BE2C (cell line): ENCODE data around the gene ZGPAT.

Source experiments
- DNase-seq: peaks from one replicate; pipeline ENCODE4 v3.0.0-alpha.2; 2020
- H3K27me3 ChIP-seq: fragments of 250-450 bp; sonication (Bioruptor Pico); 2 replicates; pipeline ENCODE4 v1.5.1; 2020; ENCODE audit warnings: mild to moderate bottlenecking
- H3K36me3 ChIP-seq: fragments of 250-450 bp; sonication (Bioruptor Pico); 2 replicates; pipeline ENCODE4 v1.5.1; 2020; ENCODE audit warnings: mild to moderate bottlenecking
- H3K4me1 ChIP-seq: fragments of 250-450 bp; sonication (Bioruptor Pico); 2 replicates; pipeline ENCODE4 v1.5.1; 2020
- H3K4me3 ChIP-seq: 2 replicates; pipeline ENCODE4 v1.5.1; 2011; ENCODE audit warnings: low read depth, low read length
- H3K9me3 ChIP-seq: fragments of 250-450 bp; sonication (Bioruptor Pico); 2 replicates; pipeline ENCODE4 v1.5.1; 2020
- CTCF ChIP-seq: IDR thresholded peaks from 2 replicates; pipeline ENCODE4 v1.5.1; 2012; ENCODE audit warnings: mild to moderate bottlenecking, low read depth, low read length

The ZGPAT gene

GRCh38 chr20:63755933-63756647, 48.3 kb downstream of the ZGPAT start:
- Histone ChIP-seq H3K36me3 (no peaks in the 10 kb centered on the region), H3K27me3 (no peaks in the 10 kb centered on the region), H3K9me3 (no peaks in the 10 kb centered on the region), H3K4me3 (no peak overlapping the region), H3K4me1 (peaks cover 3% of the 10 kb centered on the region)
- no peak for TF ChIP-seq CTCF
- no peak for DNase-seq

- no peak for DNase-seq
- no peaks in the 10 kb centered on the region for H3K36me3 ChIP-seq
- no peaks in the 10 kb centered on the region for H3K9me3 ChIP-seq
- H3K4me1 ChIP-seq, result no peaks in the 10 kb centered on the region
- TF ChIP-seq CTCF, result no peak
- H3K4me3 ChIP-seq, result no peak overlapping the region
- no peaks in the 10 kb centered on the region for H3K27me3 ChIP-seq
Measured at GRCh38 chr20:63756648-63756991, 48.8 kb downstream of the ZGPAT start.

- no peak overlapping the region for H3K4me3 ChIP-seq
- no peaks in the 10 kb centered on the region for H3K27me3 ChIP-seq
- TF ChIP-seq CTCF, result no peak
- H3K36me3 ChIP-seq, result no peaks in the 10 kb centered on the region
- no peak for DNase-seq
- H3K4me1 ChIP-seq, result no peaks in the 10 kb centered on the region
- H3K9me3 ChIP-seq, result no peaks in the 10 kb centered on the region
Measured at GRCh38 chr20:63758152-63758551, 50.3 kb downstream of the ZGPAT start.

- no peaks in the 10 kb centered on the region for H3K4me1 ChIP-seq
- no peaks in the 10 kb centered on the region for H3K9me3 ChIP-seq
- H3K4me3 ChIP-seq, result no peak overlapping the region
- TF ChIP-seq CTCF, result no peak
- H3K27me3 ChIP-seq, result no peaks in the 10 kb centered on the region
- no peaks in the 10 kb centered on the region for H3K36me3 ChIP-seq
- no peak for DNase-seq
Measured at GRCh38 chr20:63759377-63759901, 51.6 kb downstream of the ZGPAT start.

- no peaks in the 10 kb centered on the region for H3K4me1 ChIP-seq
- no peak overlapping the region for H3K4me3 ChIP-seq
- no peak for DNase-seq
- no peaks in the 10 kb centered on the region for H3K27me3 ChIP-seq
- no peak for TF ChIP-seq CTCF
- no peaks in the 10 kb centered on the region for H3K9me3 ChIP-seq
- H3K36me3 ChIP-seq, result no peaks in the 10 kb centered on the region
Measured at GRCh38 chr20:63765082-63765873, 57.4 kb downstream of the ZGPAT start.

- Histone ChIP-seq H3K4me1 (no peaks in the 10 kb centered on the region), H3K27me3 (no peaks in the 10 kb centered on the region), H3K9me3 (no peaks in the 10 kb centered on the region), H3K36me3 (no peaks in the 10 kb centered on the region), H3K4me3 (no peak overlapping the region)
- no peak for DNase-seq
- TF ChIP-seq CTCF, result no peak
Measured at GRCh38 chr20:63765902-63766301, 58.1 kb downstream of the ZGPAT start.
